ENCODE measurements around the gene SMAD5. TPM values are rescaled to one million over a fixed set of nuclear protein-coding genes. Genes with fewer than 3 reads are reported as not detected.

The SMAD5 gene
- total RNA-seq, 6 donors from 2014 or later: 14.6 to 54.3 (median 45.1) TPM

DNA sequence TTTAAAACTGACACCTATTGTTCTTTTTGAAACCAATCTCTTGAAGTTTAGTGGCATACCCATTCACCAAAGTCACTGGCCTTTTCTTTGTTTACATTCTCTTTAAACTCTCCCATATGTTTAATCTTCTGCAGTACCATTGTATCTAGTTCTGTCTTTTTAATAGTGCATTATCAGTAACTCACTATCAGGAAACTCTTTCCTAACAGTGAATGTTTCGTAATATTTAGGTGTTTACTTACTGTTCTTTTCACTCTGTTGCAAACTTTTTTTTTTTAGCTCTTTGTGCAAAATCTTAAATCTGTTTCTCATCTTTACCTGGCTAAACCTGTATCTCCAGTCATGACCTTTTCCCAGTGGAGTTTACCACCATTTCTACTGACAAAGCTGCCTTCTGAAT, 17.2 kb downstream of the SMAD5 start:
- no peak for ATAC-seq (ENCODE audit: low FRiP score in 2 of 2)
- WGBS, 2 donors: 25 to 28% methylated on average over 1 of the region's 1 CpG
- TF ChIP-seq POLR2AphosphoS5 (IDR thresholded peaks at IDR 0.05) (no peak), EP300 (IDR thresholded peaks at IDR 0.05) (no peak), POLR2A (IDR thresholded peaks at IDR 0.05) (no peak)
- TF ChIP-seq, protein P1, sequence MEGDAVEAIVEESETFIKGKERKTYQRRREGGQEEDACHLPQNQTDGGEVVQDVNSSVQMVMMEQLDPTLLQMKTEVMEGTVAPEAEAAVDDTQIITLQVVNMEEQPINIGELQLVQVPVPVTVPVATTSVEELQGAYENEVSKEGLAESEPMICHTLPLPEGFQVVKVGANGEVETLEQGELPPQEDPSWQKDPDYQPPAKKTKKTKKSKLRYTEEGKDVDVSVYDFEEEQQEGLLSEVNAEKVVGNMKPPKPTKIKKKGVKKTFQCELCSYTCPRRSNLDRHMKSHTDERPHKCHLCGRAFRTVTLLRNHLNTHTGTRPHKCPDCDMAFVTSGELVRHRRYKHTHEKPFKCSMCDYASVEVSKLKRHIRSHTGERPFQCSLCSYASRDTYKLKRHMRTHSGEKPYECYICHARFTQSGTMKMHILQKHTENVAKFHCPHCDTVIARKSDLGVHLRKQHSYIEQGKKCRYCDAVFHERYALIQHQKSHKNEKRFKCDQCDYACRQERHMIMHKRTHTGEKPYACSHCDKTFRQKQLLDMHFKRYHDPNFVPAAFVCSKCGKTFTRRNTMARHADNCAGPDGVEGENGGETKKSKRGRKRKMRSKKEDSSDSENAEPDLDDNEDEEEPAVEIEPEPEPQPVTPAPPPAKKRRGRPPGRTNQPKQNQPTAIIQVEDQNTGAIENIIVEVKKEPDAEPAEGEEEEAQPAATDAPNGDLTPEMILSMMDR (IDR thresholded peaks at IDR 0.05): no peak

DNA sequence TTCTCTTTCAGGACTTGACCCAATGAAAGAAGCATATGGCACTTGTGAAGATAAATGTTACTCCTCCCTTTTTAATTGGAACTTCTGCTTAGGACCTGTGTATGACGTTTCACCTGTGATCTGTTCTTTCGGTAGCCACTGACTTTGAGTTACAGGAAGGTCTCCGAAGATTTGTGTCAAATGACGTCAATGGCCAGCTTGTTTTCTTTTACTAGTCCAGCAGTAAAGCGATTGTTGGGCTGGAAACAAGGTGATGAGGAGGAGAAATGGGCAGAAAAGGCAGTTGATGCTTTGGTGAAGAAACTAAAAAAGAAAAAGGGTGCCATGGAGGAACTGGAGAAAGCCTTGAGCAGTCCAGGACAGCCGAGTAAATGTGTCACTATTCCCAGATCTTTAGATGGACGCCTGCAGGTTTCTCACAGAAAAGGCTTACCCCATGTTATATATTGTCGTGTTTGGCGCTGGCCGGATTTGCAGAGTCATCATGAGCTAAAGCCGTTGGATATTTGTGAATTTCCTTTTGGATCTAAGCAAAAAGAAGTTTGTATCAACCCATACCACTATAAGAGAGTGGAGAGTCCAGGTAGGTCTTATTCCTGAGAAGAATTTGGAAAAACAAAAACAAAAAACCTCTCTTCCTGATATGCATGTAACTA, 21.1 kb downstream of the SMAD5 start:
- no peak for DNase-seq
- ATAC-seq (ENCODE audit: low FRiP score in 2 of 2): no peak
- H3K27me3 ChIP-seq: no peaks in the 10 kb centered on the region
- H3K4me1 ChIP-seq: peaks cover 13 to 32% (median 16%) of the 10 kb centered on the region in 4 donors
- no peak overlapping the region for H3K4me3 ChIP-seq
- peaks cover 4 to 42% (median 12%) of the 10 kb centered on the region in 4 donors for H3K36me3 ChIP-seq
- WGBS, 2 donors: 95 to 96% methylated on average over 11 of the region's 11 CpGs
- no peak overlapping the region for H3K27ac ChIP-seq
- TF ChIP-seq EP300 (IDR thresholded peaks at IDR 0.05) (no peak), POLR2A (IDR thresholded peaks at IDR 0.05) (no peak), POLR2AphosphoS5 (IDR thresholded peaks at IDR 0.05) (no peak)
- TF ChIP-seq, protein P1 (IDR thresholded peaks at IDR 0.05): no peak
- H3K9me3 ChIP-seq: no peaks in the 10 kb centered on the region

More for the DNA sequence above, 17.2 kb downstream of the SMAD5 start:
- no peak for DNase-seq
- Histone ChIP-seq H3K9me3 (no peaks in the 10 kb centered on the region), H3K36me3 (peaks cover 2 to 19% (median 8%) of the 10 kb centered on the region in 4 donors), H3K27me3 (no peaks in the 10 kb centered on the region), H3K4me1 (peaks cover 12 to 40% (median 24%) of the 10 kb centered on the region in 4 donors), H3K27ac (peak overlapping the region in 1 of 4 donors; percentile 31), H3K4me3 (no peak overlapping the region)

DNA sequence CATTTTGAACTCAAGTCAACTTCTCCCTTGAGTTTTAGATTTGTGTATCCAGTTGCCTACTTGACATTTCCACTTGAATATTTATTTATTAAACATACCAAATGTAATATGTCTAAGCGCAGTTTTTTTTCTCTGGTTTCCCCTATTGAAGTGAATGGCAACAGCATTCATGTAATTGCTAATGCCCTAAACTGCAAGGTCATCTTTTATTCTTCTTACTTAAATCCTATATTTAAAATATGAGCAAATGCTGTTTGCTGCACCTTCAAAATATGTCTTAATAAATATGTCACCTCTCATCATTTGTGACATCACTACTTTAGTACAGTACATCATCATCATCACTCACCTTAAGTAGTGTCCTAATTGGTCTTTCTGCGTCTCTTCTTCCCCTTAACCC, 22.4 kb downstream of the SMAD5 start:
- H3K27ac ChIP-seq: no peak overlapping the region
- no peak overlapping the region for H3K4me3 ChIP-seq
- no peaks in the 10 kb centered on the region for H3K27me3 ChIP-seq
- H3K4me1 ChIP-seq: peaks cover 1 to 26% (median 11%) of the 10 kb centered on the region in 4 donors
- no peak for ATAC-seq (ENCODE audit: low FRiP score in 2 of 2)
- H3K36me3 ChIP-seq: peaks cover 4 to 42% (median 12%) of the 10 kb centered on the region in 4 donors
- TF ChIP-seq POLR2A (IDR thresholded peaks at IDR 0.05) (no peak), POLR2AphosphoS5 (IDR thresholded peaks at IDR 0.05) (no peak), EP300 (IDR thresholded peaks at IDR 0.05) (no peak)
- no peaks in the 10 kb centered on the region for H3K9me3 ChIP-seq
- WGBS, 2 donors: 94 to 96% methylated on average over 2 of the region's 2 CpGs
- no peak for DNase-seq

DNA sequence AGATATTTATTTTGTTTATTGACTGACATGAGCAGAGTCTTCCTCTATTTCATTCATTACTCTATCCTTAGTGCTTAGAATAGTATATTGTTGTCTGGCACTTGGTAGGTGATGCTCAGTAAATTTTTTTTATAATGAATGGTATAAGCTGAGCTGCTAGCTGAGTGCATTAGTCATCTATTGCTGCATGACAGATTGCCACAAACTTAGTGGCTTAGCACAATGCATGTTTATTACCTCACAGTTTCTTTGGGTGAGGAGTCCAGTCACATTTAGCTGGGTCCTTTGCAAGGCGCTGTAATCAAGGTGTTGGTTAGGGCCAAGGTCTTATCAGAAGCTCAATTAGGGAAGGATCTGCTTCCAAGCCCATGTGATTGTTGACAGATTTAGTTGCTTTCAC, 23.1 kb downstream of the SMAD5 start:
- 100% methylated on average over 1 of the region's 1 CpG for WGBS, 2 donors
- no peak overlapping the region for H3K4me3 ChIP-seq
- no peaks in the 10 kb centered on the region for H3K9me3 ChIP-seq
- H3K27ac ChIP-seq: no peak overlapping the region
- ATAC-seq (ENCODE audit: low FRiP score in 2 of 2) (no peak), DNase-seq (no peak)
- peaks cover 4 to 42% (median 12%) of the 10 kb centered on the region in 4 donors for H3K36me3 ChIP-seq
- H3K27me3 ChIP-seq: no peaks in the 10 kb centered on the region
- TF ChIP-seq, protein P1 (IDR thresholded peaks at IDR 0.05): no peak
- TF ChIP-seq EP300 (IDR thresholded peaks at IDR 0.05) (no peak), POLR2A (IDR thresholded peaks at IDR 0.05) (no peak), POLR2AphosphoS5 (IDR thresholded peaks at IDR 0.05) (no peak)
- H3K4me1 ChIP-seq: peaks cover 0 to 21% (median 9%) of the 10 kb centered on the region in 4 donors

DNA sequence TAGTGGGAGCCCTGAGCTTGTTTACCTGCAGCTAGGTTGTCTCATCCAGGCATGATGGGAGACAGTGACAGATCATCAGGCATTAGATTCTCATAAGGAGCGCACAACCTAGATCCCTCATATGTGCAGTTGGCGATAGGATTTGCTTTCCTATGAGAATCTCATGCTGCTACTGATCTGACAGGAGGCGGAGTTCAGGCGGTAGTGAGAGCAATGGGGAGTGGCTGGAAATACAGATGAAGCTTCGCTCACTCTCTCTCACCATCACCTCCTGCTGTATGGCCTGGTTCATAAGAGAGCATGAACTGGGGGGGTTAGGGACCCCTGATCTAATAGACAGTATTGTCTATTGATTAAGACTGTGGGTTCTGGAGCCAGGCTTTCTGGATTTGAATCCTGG, 24.9 kb downstream of the SMAD5 start:
- no peak for DNase-seq
- Histone ChIP-seq H3K4me1 (peaks cover 0 to 11% (median 5%) of the 10 kb centered on the region in 4 donors), H3K36me3 (peaks cover 4 to 53% (median 14%) of the 10 kb centered on the region in 4 donors), H3K27me3 (no peaks in the 10 kb centered on the region), H3K27ac (no peak overlapping the region), H3K4me3 (no peak overlapping the region), H3K9me3 (no peaks in the 10 kb centered on the region)
- ATAC-seq (ENCODE audit: low FRiP score in 2 of 2): no peak
- TF ChIP-seq, protein P1 (IDR thresholded peaks at IDR 0.05): no peak
- TF ChIP-seq POLR2A (IDR thresholded peaks at IDR 0.05): no peak
- 96 to 99% methylated on average over 5 of the region's 5 CpGs for WGBS, 2 donors
